LNCAP (cell line): ENCODE measurements around the gene KCNIP1.

Experiments used
- CTCF ChIP-seq: fragments of 450-650 bp; IDR thresholded peaks from 2 replicates; pipeline ENCODE4 v1.5.1; 2017; ENCODE audit warnings: mild to moderate bottlenecking

The KCNIP1 gene

GRCh38 chr5:170571875-170572852, 68.3 kb downstream of the KCNIP1 start:
- no peak for TF ChIP-seq CTCF

GRCh38 chr5:170573114-170573513, 69.3 kb downstream of the KCNIP1 start:
- TF ChIP-seq CTCF: no peak

- TF ChIP-seq CTCF: no peak
Observed at GRCh38 chr5:170573660-170574059, 69.8 kb downstream of the KCNIP1 start.

GRCh38 chr5:170576602-170577535, 73.0 kb downstream of the KCNIP1 start:
- no peak for TF ChIP-seq CTCF

- no peak for TF ChIP-seq CTCF
Observed at GRCh38 chr5:170579601-170580000, 75.8 kb downstream of the KCNIP1 start.

- no peak for TF ChIP-seq CTCF
Observed at GRCh38 chr5:170581211-170581610, 77.4 kb downstream of the KCNIP1 start.

GRCh38 chr5:170582644-170583330, 79.0 kb downstream of the KCNIP1 start:
- no peak for TF ChIP-seq CTCF
